Measurements from ENCODE around the gene NEDD9. TPM values are rescaled to one million over a fixed set of nuclear protein-coding genes. Genes with fewer than 3 reads are reported as not detected.

NEDD9 gene
- total RNA-seq, 1 experiment from 2014 or later, result 0.28 TPM

- in situ Hi-C loops (cut with HindIII; ENCODE audit: low pct_unique_long_range_greater_than_20kb, low sequenced_read_pairs), result no loop called here
- ChIA-PET POLR2A (no interaction called here), CTCF (no interaction called here)
- no peaks in the 10 kb centered on the region for H3K4me1 ChIP-seq (ENCODE audit: control insufficient read depth, insufficient read depth, low read length)
- ATAC-seq, result no peak
- no TSS peak for BruUV-seq (replicated peaks)
- intact Hi-C loops (cut with micrococcal nuclease; ENCODE audit: unreplicated experiment), result no loop called here
- no peaks in the 10 kb centered on the region for H3K27me3 ChIP-seq (ENCODE audit: control insufficient read depth, insufficient read depth, low read length)
- no peak for TF ChIP-seq SIN3A (IDR thresholded peaks at IDR 0.05; ENCODE audit: borderline replicate concordance, insufficient read depth, low read depth, low read length)
- TF ChIP-seq CTCF (IDR thresholded peaks at IDR 0.05), result no peak
- no peak for TF ChIP-seq TCF7L2 (IDR thresholded peaks at IDR 0.05; ENCODE audit: low read depth, low read length)
- TF ChIP-seq, protein P1, sequence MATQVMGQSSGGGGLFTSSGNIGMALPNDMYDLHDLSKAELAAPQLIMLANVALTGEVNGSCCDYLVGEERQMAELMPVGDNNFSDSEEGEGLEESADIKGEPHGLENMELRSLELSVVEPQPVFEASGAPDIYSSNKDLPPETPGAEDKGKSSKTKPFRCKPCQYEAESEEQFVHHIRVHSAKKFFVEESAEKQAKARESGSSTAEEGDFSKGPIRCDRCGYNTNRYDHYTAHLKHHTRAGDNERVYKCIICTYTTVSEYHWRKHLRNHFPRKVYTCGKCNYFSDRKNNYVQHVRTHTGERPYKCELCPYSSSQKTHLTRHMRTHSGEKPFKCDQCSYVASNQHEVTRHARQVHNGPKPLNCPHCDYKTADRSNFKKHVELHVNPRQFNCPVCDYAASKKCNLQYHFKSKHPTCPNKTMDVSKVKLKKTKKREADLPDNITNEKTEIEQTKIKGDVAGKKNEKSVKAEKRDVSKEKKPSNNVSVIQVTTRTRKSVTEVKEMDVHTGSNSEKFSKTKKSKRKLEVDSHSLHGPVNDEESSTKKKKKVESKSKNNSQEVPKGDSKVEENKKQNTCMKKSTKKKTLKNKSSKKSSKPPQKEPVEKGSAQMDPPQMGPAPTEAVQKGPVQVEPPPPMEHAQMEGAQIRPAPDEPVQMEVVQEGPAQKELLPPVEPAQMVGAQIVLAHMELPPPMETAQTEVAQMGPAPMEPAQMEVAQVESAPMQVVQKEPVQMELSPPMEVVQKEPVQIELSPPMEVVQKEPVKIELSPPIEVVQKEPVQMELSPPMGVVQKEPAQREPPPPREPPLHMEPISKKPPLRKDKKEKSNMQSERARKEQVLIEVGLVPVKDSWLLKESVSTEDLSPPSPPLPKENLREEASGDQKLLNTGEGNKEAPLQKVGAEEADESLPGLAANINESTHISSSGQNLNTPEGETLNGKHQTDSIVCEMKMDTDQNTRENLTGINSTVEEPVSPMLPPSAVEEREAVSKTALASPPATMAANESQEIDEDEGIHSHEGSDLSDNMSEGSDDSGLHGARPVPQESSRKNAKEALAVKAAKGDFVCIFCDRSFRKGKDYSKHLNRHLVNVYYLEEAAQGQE (IDR thresholded peaks at IDR 0.05; ENCODE audit: insufficient read depth in 1 of 2, low read depth in 2 of 2, low read length in 1 of 2), result no peak
- TF ChIP-seq POLR2AphosphoS5 (IDR thresholded peaks at IDR 0.05; ENCODE audit: low read depth, low read length), result no peak
- H3K27ac ChIP-seq (ENCODE audit: low read length), result no peak overlapping the region
- no peak overlapping the region for H3K4me3 ChIP-seq (ENCODE audit: low read depth in 2 of 2, low read length in 2 of 2)
- no peaks in the 10 kb centered on the region; the same call in 1 of the 2 replicates for H3K9me3 ChIP-seq (ENCODE audit: control insufficient read depth, insufficient read depth, low read depth, low read length)
- no peak for DNase-seq (ENCODE audit: low read depth, low spot score)
- H3K36me3 ChIP-seq (ENCODE audit: control insufficient read depth, insufficient read depth, low read length), result no peaks in the 10 kb centered on the region
Measured at GRCh38 chr6:11253594-11253993, 21.1 kb upstream of the NEDD9 start.

DNA sequence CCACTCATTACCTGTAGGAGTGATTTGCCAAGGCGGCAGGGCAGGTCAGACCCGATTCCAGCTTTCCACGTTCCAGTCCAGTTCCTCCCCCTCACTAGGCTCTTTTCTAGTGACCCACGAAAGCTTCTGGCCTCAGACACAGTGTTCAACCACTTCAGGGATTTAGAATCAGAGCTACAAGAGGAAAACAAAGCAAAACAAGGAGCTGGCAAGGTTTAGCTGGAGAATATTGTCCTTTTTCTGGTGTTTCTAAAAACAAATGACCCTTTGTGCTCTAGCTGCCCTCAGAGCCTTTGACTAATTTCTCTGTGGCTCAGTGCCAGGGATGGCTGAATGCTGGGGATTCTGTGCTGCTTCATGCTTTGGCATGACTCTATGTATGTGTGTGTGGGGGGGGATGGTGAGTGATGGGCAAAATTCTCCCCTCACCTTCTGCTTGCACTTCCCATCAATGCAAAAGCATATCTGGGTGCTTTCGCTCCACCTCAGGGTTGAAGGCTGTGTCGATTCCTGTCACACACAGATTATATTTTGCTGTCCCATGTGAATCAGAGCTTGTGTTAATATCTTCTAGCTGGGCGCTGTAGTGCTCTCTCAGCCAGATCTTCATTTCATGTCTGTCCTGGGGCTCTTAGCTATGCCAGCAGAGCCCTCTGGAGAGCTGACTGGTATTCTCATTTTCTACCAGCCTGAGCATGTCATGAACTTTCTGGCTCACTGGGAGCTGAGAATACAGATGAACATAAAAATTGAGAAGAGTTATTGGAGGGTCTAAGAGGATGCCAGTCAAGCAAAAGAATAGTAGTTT lies 19.3 kb upstream of the NEDD9 start:
- ATAC-seq (no peak), DNase-seq (ENCODE audit: low read depth, low spot score) (no peak)
- TF ChIP-seq TCF7L2 (IDR thresholded peaks at IDR 0.05; ENCODE audit: low read depth, low read length), result no peak
- TF ChIP-seq, protein P1 (IDR thresholded peaks at IDR 0.05; ENCODE audit: insufficient read depth in 1 of 2, low read depth in 2 of 2, low read length in 1 of 2), result no peak
- TF ChIP-seq CTCF (IDR thresholded peaks at IDR 0.05), result no peak
- no peak for TF ChIP-seq POLR2AphosphoS5 (IDR thresholded peaks at IDR 0.05; ENCODE audit: low read depth, low read length)
- no peak for TF ChIP-seq SIN3A (IDR thresholded peaks at IDR 0.05; ENCODE audit: borderline replicate concordance, insufficient read depth, low read depth, low read length)
- in situ Hi-C loops (cut with HindIII; ENCODE audit: low pct_unique_long_range_greater_than_20kb, low sequenced_read_pairs) (no loop called here), intact Hi-C loops (cut with micrococcal nuclease; ENCODE audit: unreplicated experiment) (no loop called here)
- Histone ChIP-seq H3K27ac (ENCODE audit: low read length) (no peak overlapping the region), H3K36me3 (ENCODE audit: control insufficient read depth, insufficient read depth, low read length) (no peaks in the 10 kb centered on the region), H3K4me1 (ENCODE audit: control insufficient read depth, insufficient read depth, low read length) (no peaks in the 10 kb centered on the region), H3K9me3 (ENCODE audit: control insufficient read depth, insufficient read depth, low read depth, low read length) (no peaks in the 10 kb centered on the region; the same call in 1 of the 2 replicates), H3K4me3 (ENCODE audit: low read depth in 2 of 2, low read length in 2 of 2) (no peak overlapping the region), H3K27me3 (ENCODE audit: control insufficient read depth, insufficient read depth, low read length) (no peaks in the 10 kb centered on the region)
- BruUV-seq (replicated peaks), result no TSS peak
- ChIA-PET POLR2A (no interaction called here), CTCF (no interaction called here)
